WTC11 (cell line): ENCODE measurements around the gene ESR2. TPM values are rescaled to one million over a fixed set of nuclear protein-coding genes. Genes with fewer than 3 reads are reported as not detected.

Experiments
- ATAC-seq: fragments of 200-7000 bp; cut with Tn5 transposase; 2 replicates; pipeline ENCODE4 v1.10.0; 2021; ENCODE audit warnings: mild to moderate bottlenecking, moderate library complexity
- CTCF ChIA-PET: fragments of 300-600 bp; sonication (Branson Sonifier 250); formaldehyde crosslinking; loops from one replicate; lab custom pipeline; 2021; ENCODE audit warnings: antibody characterized with exemption; lab: Charles Lee
- POLR2A ChIA-PET: fragments of 350-600 bp; sonication (Branson Sonifier 250); formaldehyde crosslinking; loops from one replicate; lab custom pipeline; 2021; ENCODE audit warnings: antibody characterized with exemption; lab: Charles Lee
- DNase-seq: peaks from one replicate; pipeline ENCODE4 v3.0.0; 2021; ENCODE audit warnings: low spot score
- H3K27ac Mint-ChIP-seq: 2 replicates; pipeline ENCODE4 v1.8.0; 2021; ENCODE audit warnings: mixed read lengths
- H3K27me3 Mint-ChIP-seq: 2 replicates; pipeline ENCODE4 v1.8.0; 2021; ENCODE audit warnings: low read depth, mild to moderate bottlenecking, moderate library complexity, mixed read lengths
- H3K36me3 Mint-ChIP-seq: 2 replicates; pipeline ENCODE4 v1.8.0; 2021; ENCODE audit warnings: mixed read lengths
- H3K4me1 Mint-ChIP-seq: 2 replicates; pipeline ENCODE4 v1.8.0; 2022; ENCODE audit warnings: mixed read lengths
- H3K4me3 Mint-ChIP-seq: 2 replicates; pipeline ENCODE4 v1.8.0; 2021; ENCODE audit warnings: mild to moderate bottlenecking, moderate library complexity, mixed read lengths
- H3K9me3 Mint-ChIP-seq: 2 replicates; pipeline ENCODE4 v1.8.0; 2021; ENCODE audit warnings: mixed read lengths
- ELF4 ChIP-seq: sonication (generic); formaldehyde crosslinking; IDR thresholded peaks from 2 replicates; pipeline ENCODE4 v1.8.1; 2022; ENCODE audit warnings: low read depth, mild to moderate bottlenecking, moderate library complexity, missing genetic modification reagents
- EMX1 ChIP-seq: fragments of 250-450 bp; sonication (Bioruptor Pico); IDR thresholded peaks from 2 replicates; pipeline ENCODE4 v1.8.0; 2021; ENCODE audit warnings: mild to moderate bottlenecking
- FOXK1 ChIP-seq: sonication (generic); formaldehyde crosslinking; IDR thresholded peaks from 2 replicates; pipeline ENCODE4 v1.8.0; 2022; ENCODE audit warnings: mild to moderate bottlenecking, moderate library complexity, missing genetic modification reagents
- HMGA2 ChIP-seq: fragments of 250-450 bp; sonication (Bioruptor Pico); IDR thresholded peaks from 2 replicates; pipeline ENCODE4 v1.4.0; 2021; ENCODE audit warnings: mild to moderate bottlenecking, moderate library complexity
- KAT7 ChIP-seq: sonication (generic); formaldehyde crosslinking; IDR thresholded peaks from 2 replicates; pipeline ENCODE4 v1.8.1; 2023; ENCODE audit warnings: missing genetic modification reagents, mild to moderate bottlenecking, borderline replicate concordance
- NFE2L1 ChIP-seq: sonication (generic); formaldehyde crosslinking; IDR thresholded peaks from 2 replicates; pipeline ENCODE4 v1.8.1; 2023; ENCODE audit warnings: missing genetic modification reagents
- NR2C2 ChIP-seq: sonication (generic); formaldehyde crosslinking; IDR thresholded peaks from 2 replicates; pipeline ENCODE4 v1.8.0; 2022; ENCODE audit warnings: mild to moderate bottlenecking, missing genetic modification reagents
- NR3C1 ChIP-seq: sonication (generic); formaldehyde crosslinking; conservative IDR thresholded peaks from 2 replicates; pipeline ENCODE4 v1.8.1; 2023; ENCODE audit warnings: low read depth, mild to moderate bottlenecking, missing genetic modification reagents
- OVOL2 ChIP-seq: fragments of 250-450 bp; sonication (Bioruptor Pico); IDR thresholded peaks from 2 replicates; pipeline ENCODE4 v1.9.0; 2021; ENCODE audit warnings: mild to moderate bottlenecking, borderline replicate concordance
- SP1 ChIP-seq: sonication (generic); formaldehyde crosslinking; conservative IDR thresholded peaks from 2 replicates; pipeline ENCODE4 v1.8.1; 2022; ENCODE audit warnings: missing genetic modification reagents
- TCF7 ChIP-seq: sonication (generic); formaldehyde crosslinking; IDR thresholded peaks from 2 replicates; pipeline ENCODE4 v1.8.0; 2022; ENCODE audit warnings: mild to moderate bottlenecking, low read depth, missing genetic modification reagents, moderate library complexity
- ZNF232 ChIP-seq: sonication (generic); formaldehyde crosslinking; IDR thresholded peaks from 2 replicates; pipeline ENCODE4 v1.8.0; 2022; ENCODE audit warnings: mild to moderate bottlenecking, missing genetic modification reagents
- total RNA-seq: library from RNA; stranded (reverse); gene quantifications from 3 replicates; pipeline ENCODE4 v1.2.3, GENCODE V29; 2021
- TF ChIP-seq, protein P1 (sequence below): sonication (generic); formaldehyde crosslinking; IDR thresholded peaks from 2 replicates; pipeline ENCODE4 v1.8.1; 2023; ENCODE audit warnings: mild to moderate bottlenecking, missing genetic modification reagents, moderate library complexity
- TF ChIP-seq, protein P2 (sequence below): sonication (generic); formaldehyde crosslinking; IDR thresholded peaks from 2 replicates; pipeline ENCODE4 v1.8.0; 2022; ENCODE audit warnings: mild to moderate bottlenecking, missing genetic modification reagents
- TF ChIP-seq, protein P3 (sequence below): sonication (generic); formaldehyde crosslinking; IDR thresholded peaks from 2 replicates; pipeline ENCODE4 v1.8.1; 2023; ENCODE audit warnings: mild to moderate bottlenecking, missing genetic modification reagents
- TF ChIP-seq, protein P4 (sequence below): sonication (generic); formaldehyde crosslinking; conservative IDR thresholded peaks from 2 replicates; pipeline ENCODE4 v1.8.1; 2022; ENCODE audit warnings: mild to moderate bottlenecking, missing genetic modification reagents
- TF ChIP-seq, protein P5 (sequence below): sonication (generic); formaldehyde crosslinking; IDR thresholded peaks from 2 replicates; pipeline ENCODE4 v1.8.1; 2022; ENCODE audit warnings: low read depth, mild to moderate bottlenecking, moderate library complexity, missing genetic modification reagents, borderline replicate concordance
- TF ChIP-seq, protein P6 (sequence below): sonication (generic); formaldehyde crosslinking; IDR thresholded peaks from 2 replicates; pipeline ENCODE4 v1.8.0; 2022; ENCODE audit warnings: missing genetic modification reagents
- TF ChIP-seq, protein P7 (sequence below): sonication (generic); formaldehyde crosslinking; IDR thresholded peaks from 2 replicates; pipeline ENCODE4 v1.8.1; 2022; ENCODE audit warnings: low read depth, missing genetic modification reagents, borderline replicate concordance
- TF ChIP-seq, protein P8 (sequence below): fragments of 250-450 bp; sonication (Bioruptor Pico); IDR thresholded peaks from 2 replicates; pipeline ENCODE4 v1.9.0; 2021; ENCODE audit warnings: mild to moderate bottlenecking
- TF ChIP-seq, protein P9 (sequence below): fragments of 250-450 bp; sonication (Bioruptor Pico); IDR thresholded peaks from 2 replicates; pipeline ENCODE4 v1.9.0; 2021; ENCODE audit warnings: mild to moderate bottlenecking, borderline replicate concordance

Gene ESR2
- total RNA-seq, 1 experiment from 2014 or later = 0.50 TPM

DNA sequence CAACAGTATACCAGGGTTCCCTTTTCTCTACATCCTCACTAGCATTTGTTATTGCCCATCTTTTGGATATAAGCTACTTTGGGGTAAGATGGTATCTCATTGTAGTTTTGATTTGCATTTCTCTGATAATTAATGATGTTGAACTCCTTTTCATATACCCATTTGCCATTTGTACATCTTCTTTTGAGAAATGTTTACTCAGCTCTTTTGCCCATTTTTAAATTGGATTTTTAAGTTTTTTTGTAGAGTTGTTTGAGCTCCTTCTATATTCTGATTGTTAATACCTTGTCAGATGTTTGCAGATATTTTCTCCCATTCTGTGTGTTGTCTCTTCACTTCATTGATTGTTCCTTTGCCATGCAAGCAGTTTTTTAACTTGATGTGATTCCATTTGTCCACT is 22.2 kb downstream of the ESR2 start:
- Mint-ChIP-seq H3K9me3 (no peaks in the 10 kb centered on the region; the same call in 1 of the 2 replicates), H3K4me1 (no peaks in the 10 kb centered on the region), H3K27ac (no peak overlapping the region), H3K27me3 (0 out of 2 replicates have a peak, but pooled peaks cover 4% of the 10 kb centered on the region), H3K4me3 (no peak overlapping the region), H3K36me3 (no peaks in the 10 kb centered on the region)
- TF ChIP-seq, protein P1, sequence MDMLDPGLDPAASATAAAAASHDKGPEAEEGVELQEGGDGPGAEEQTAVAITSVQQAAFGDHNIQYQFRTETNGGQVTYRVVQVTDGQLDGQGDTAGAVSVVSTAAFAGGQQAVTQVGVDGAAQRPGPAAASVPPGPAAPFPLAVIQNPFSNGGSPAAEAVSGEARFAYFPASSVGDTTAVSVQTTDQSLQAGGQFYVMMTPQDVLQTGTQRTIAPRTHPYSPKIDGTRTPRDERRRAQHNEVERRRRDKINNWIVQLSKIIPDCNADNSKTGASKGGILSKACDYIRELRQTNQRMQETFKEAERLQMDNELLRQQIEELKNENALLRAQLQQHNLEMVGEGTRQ (CRISPR knock-in tag) = no peak
- TF ChIP-seq EMX1 (CRISPR knock-in tag) (no peak), OVOL2 (CRISPR knock-in tag) (no peak), NFE2L1 (CRISPR knock-in tag) (no peak), FOXK1 (CRISPR knock-in tag) (no peak), NR2C2 (CRISPR knock-in tag) (no peak), SP1 (CRISPR knock-in tag) (no peak), ELF4 (no peak), ZNF232 (CRISPR knock-in tag) (no peak), TCF7 (CRISPR knock-in tag) (no peak)
- TF ChIP-seq, protein P2, sequence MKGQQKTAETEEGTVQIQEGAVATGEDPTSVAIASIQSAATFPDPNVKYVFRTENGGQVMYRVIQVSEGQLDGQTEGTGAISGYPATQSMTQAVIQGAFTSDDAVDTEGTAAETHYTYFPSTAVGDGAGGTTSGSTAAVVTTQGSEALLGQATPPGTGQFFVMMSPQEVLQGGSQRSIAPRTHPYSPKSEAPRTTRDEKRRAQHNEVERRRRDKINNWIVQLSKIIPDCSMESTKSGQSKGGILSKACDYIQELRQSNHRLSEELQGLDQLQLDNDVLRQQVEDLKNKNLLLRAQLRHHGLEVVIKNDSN (CRISPR knock-in tag) = no peak
- DNase-seq = no peak
- POLR2A ChIA-PET = no interaction called here
- CTCF ChIA-PET = interaction anchor here (1.1 kb wide), 1 partner anchor 23 kb away, joined by 4 read pairs; no protein-coding TSS in a partner anchor
- ATAC-seq = no peak

DNA sequence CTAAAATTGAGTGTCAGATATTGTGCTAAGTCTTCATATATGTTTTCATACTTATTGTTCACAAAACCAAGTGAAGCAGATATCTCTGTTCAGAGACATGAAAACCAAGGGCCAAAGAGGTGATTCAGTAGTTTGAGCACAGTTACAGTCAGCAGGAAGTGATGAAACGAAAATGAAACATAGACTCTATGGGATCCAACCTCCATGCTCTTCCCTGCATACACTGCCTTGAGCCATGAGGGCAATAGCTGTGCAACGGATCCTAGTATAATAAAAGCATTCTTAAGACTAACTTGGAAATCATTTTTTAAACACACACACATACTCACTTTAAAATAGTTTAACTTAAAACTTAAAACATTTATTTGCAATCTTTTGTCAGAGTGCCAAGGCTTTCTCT is 27.9 kb downstream of the ESR2 start:
- Mint-ChIP-seq H3K36me3 (no peaks in the 10 kb centered on the region), H3K9me3 (no peaks in the 10 kb centered on the region), H3K4me3 (no peak overlapping the region), H3K27ac (no peak overlapping the region), H3K4me1 (no peaks in the 10 kb centered on the region), H3K27me3 (no peaks in the 10 kb centered on the region)
- POLR2A ChIA-PET = no interaction called here
- CTCF ChIA-PET = no interaction called here
- no peak for DNase-seq
- no peak for ATAC-seq
- TF ChIP-seq, protein P3, sequence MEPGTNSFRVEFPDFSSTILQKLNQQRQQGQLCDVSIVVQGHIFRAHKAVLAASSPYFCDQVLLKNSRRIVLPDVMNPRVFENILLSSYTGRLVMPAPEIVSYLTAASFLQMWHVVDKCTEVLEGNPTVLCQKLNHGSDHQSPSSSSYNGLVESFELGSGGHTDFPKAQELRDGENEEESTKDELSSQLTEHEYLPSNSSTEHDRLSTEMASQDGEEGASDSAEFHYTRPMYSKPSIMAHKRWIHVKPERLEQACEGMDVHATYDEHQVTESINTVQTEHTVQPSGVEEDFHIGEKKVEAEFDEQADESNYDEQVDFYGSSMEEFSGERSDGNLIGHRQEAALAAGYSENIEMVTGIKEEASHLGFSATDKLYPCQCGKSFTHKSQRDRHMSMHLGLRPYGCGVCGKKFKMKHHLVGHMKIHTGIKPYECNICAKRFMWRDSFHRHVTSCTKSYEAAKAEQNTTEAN (CRISPR knock-in tag) = no peak
- TF ChIP-seq, protein P4, sequence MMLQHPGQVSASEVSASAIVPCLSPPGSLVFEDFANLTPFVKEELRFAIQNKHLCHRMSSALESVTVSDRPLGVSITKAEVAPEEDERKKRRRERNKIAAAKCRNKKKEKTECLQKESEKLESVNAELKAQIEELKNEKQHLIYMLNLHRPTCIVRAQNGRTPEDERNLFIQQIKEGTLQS (CRISPR knock-in tag) = no peak
- no peak for TF ChIP-seq KAT7
- TF ChIP-seq, protein P5, sequence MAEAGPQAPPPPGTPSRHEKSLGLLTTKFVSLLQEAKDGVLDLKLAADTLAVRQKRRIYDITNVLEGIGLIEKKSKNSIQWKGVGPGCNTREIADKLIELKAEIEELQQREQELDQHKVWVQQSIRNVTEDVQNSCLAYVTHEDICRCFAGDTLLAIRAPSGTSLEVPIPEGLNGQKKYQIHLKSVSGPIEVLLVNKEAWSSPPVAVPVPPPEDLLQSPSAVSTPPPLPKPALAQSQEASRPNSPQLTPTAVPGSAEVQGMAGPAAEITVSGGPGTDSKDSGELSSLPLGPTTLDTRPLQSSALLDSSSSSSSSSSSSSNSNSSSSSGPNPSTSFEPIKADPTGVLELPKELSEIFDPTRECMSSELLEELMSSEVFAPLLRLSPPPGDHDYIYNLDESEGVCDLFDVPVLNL (CRISPR knock-in tag) = no peak
- no peak for TF ChIP-seq NR3C1 (CRISPR knock-in tag)
- TF ChIP-seq, protein P6, sequence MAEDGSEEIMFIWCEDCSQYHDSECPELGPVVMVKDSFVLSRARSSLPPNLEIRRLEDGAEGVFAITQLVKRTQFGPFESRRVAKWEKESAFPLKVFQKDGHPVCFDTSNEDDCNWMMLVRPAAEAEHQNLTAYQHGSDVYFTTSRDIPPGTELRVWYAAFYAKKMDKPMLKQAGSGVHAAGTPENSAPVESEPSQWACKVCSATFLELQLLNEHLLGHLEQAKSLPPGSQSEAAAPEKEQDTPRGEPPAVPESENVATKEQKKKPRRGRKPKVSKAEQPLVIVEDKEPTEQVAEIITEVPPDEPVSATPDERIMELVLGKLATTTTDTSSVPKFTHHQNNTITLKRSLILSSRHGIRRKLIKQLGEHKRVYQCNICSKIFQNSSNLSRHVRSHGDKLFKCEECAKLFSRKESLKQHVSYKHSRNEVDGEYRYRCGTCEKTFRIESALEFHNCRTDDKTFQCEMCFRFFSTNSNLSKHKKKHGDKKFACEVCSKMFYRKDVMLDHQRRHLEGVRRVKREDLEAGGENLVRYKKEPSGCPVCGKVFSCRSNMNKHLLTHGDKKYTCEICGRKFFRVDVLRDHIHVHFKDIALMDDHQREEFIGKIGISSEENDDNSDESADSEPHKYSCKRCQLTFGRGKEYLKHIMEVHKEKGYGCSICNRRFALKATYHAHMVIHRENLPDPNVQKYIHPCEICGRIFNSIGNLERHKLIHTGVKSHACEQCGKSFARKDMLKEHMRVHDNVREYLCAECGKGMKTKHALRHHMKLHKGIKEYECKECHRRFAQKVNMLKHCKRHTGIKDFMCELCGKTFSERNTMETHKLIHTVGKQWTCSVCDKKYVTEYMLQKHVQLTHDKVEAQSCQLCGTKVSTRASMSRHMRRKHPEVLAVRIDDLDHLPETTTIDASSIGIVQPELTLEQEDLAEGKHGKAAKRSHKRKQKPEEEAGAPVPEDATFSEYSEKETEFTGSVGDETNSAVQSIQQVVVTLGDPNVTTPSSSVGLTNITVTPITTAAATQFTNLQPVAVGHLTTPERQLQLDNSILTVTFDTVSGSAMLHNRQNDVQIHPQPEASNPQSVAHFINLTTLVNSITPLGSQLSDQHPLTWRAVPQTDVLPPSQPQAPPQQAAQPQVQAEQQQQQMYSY = no peak
- TF ChIP-seq, protein P7, sequence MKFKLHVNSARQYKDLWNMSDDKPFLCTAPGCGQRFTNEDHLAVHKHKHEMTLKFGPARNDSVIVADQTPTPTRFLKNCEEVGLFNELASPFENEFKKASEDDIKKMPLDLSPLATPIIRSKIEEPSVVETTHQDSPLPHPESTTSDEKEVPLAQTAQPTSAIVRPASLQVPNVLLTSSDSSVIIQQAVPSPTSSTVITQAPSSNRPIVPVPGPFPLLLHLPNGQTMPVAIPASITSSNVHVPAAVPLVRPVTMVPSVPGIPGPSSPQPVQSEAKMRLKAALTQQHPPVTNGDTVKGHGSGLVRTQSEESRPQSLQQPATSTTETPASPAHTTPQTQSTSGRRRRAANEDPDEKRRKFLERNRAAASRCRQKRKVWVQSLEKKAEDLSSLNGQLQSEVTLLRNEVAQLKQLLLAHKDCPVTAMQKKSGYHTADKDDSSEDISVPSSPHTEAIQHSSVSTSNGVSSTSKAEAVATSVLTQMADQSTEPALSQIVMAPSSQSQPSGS = no peak
- TF ChIP-seq, protein P8, sequence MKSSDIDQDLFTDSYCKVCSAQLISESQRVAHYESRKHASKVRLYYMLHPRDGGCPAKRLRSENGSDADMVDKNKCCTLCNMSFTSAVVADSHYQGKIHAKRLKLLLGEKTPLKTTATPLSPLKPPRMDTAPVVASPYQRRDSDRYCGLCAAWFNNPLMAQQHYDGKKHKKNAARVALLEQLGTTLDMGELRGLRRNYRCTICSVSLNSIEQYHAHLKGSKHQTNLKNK = no peak
- no peak for TF ChIP-seq HMGA2 (CRISPR knock-in tag)
- TF ChIP-seq OVOL2 (CRISPR knock-in tag) = no peak
- TF ChIP-seq, protein P9, sequence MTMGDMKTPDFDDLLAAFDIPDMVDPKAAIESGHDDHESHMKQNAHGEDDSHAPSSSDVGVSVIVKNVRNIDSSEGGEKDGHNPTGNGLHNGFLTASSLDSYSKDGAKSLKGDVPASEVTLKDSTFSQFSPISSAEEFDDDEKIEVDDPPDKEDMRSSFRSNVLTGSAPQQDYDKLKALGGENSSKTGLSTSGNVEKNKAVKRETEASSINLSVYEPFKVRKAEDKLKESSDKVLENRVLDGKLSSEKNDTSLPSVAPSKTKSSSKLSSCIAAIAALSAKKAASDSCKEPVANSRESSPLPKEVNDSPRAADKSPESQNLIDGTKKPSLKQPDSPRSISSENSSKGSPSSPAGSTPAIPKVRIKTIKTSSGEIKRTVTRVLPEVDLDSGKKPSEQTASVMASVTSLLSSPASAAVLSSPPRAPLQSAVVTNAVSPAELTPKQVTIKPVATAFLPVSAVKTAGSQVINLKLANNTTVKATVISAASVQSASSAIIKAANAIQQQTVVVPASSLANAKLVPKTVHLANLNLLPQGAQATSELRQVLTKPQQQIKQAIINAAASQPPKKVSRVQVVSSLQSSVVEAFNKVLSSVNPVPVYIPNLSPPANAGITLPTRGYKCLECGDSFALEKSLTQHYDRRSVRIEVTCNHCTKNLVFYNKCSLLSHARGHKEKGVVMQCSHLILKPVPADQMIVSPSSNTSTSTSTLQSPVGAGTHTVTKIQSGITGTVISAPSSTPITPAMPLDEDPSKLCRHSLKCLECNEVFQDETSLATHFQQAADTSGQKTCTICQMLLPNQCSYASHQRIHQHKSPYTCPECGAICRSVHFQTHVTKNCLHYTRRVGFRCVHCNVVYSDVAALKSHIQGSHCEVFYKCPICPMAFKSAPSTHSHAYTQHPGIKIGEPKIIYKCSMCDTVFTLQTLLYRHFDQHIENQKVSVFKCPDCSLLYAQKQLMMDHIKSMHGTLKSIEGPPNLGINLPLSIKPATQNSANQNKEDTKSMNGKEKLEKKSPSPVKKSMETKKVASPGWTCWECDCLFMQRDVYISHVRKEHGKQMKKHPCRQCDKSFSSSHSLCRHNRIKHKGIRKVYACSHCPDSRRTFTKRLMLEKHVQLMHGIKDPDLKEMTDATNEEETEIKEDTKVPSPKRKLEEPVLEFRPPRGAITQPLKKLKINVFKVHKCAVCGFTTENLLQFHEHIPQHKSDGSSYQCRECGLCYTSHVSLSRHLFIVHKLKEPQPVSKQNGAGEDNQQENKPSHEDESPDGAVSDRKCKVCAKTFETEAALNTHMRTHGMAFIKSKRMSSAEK (CRISPR knock-in tag) = no peak
- TF ChIP-seq SP1 (CRISPR knock-in tag) = no peak
